Skeletal muscle tissue (tissue), 4 donors: ENCODE measurements around the gene ALG8. TPM values are rescaled to one million over a fixed set of nuclear protein-coding genes. Genes with fewer than 3 reads are reported as not detected.
"Not testable (repeated sequence)": the region's sequence is repeated elsewhere in the genome, so short reads cannot be mapped to it uniquely, and the experiment has no call there.

Experiments
- H3K27ac ChIP-seq: one replicate; pipeline ENCODE4 v1.7.0; 2013; ENCODE audit warnings: mild to moderate bottlenecking, low read depth, low read length, inconsistent platforms
- H3K27me3 ChIP-seq, 3 donors: one replicate each; pipeline ENCODE4 v1.7.0; 2013; ENCODE audit warnings: low read length in 3 of 3; ENCODE audit not compliant: control insufficient read depth in 3 of 3, insufficient read depth in 3 of 3
- H3K36me3 ChIP-seq, 3 donors: one replicate each; pipeline ENCODE4 v1.7.0; 2013; ENCODE audit warnings: low read length in 3 of 3; ENCODE audit not compliant: control insufficient read depth in 3 of 3, insufficient read depth in 3 of 3
- H3K4me1 ChIP-seq, 3 donors: one replicate each; pipeline ENCODE4 v1.7.0; 2013; ENCODE audit warnings: low read length in 3 of 3, mild to moderate bottlenecking in 3 of 3; ENCODE audit not compliant: control insufficient read depth in 3 of 3, insufficient read depth in 3 of 3
- H3K4me3 ChIP-seq, 3 donors: one replicate each; pipeline ENCODE4 v1.7.0; 2013; ENCODE audit warnings: low read length in 3 of 3
- H3K9ac ChIP-seq, 3 donors: one replicate each; pipeline ENCODE4 v1.7.0; 2013; ENCODE audit warnings: low read length in 3 of 3, mild to moderate bottlenecking in 3 of 3, moderate library complexity in 2 of 3, low read depth in 1 of 3
- H3K9me3 ChIP-seq, 3 donors: one replicate each; pipeline ENCODE4 v1.7.0; 2013; ENCODE audit warnings: low read length in 3 of 3; ENCODE audit not compliant: control insufficient read depth in 3 of 3
- total RNA-seq: library from RNA; depleted of rRNA; stranded (reverse); fragments of >200 nt; gene quantifications from one replicate; pipeline ENCODE4 v1.2.3, GENCODE V29; 2014
- donor health status: Osteomylitis.

Gene ALG8
- total RNA-seq, 1 donor from 2014 or later, result 57.4 TPM

DNA sequence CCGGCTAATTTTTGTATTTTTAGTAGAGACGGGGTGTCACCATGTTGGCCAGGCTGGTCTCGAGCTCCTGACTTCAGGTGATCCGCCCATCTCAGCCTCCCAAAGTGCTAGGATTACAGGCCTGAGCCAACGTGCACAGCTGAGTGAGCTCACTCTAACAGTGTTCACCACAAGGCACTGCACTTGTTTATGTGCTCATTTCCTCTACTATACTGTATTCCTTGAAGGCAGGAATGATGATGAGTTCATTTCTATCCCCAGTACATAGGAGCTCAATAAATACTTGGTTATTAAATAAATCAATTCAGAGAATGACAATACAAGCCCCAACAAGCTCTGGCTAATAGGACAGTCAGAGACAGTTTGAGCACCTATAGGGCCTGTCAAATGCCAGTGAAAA, 29.1 kb downstream of the ALG8 start:
- no peaks in the 10 kb centered on the region for H3K27me3 ChIP-seq
- H3K4me1 ChIP-seq, result no peaks in the 10 kb centered on the region
- H3K9ac ChIP-seq, result no peak overlapping the region
- H3K9me3 ChIP-seq, result no peaks in the 10 kb centered on the region
- peaks cover 4 to 39% (median 28%) of the 10 kb centered on the region in 3 donors for H3K36me3 ChIP-seq
- no peak overlapping the region for H3K27ac ChIP-seq
- no peak overlapping the region for H3K4me3 ChIP-seq

DNA sequence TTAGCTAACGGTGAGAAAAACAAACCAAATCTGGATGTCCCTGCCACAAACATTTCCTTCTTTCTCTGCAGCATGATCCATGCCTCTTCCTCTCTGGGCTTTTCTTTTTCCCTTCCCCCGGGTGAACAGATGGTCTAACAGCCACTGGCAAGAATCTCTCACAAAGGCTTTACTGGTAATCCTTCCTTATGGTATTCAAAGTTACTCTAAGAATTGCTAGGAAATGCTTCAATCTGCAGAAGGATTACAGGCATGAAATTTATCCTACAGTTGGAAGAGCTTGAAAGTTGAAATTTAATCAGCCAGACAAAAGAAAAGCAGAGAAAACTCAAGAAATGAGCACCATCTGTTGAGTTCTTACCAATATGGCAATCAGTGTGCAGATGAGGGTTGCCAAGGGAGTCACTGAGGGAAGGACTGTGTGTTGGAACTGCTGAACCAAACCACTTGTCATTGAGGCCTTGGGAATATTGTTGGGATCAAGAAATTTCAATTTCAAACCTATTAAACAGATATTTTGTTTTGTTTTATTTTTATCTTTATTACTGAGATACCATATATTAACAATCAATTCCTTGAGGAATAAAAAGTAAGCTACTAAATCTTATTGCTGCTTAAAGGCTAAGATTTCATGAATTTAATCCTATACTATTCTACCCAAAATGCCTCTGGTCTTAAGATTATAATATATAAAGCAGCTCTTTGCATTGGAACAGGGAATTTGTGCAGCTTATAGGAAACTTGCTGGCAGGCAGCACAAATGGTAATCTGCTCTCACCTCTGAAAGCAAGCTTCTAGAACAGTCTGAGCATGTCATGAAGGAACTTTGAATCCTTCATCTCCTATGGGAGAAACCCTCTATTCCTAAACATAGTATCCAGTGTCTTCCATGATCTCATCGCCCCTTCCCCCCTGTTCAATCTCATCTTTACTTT, 30.1 kb downstream of the ALG8 start:
- H3K36me3 ChIP-seq, result peaks cover 4 to 39% (median 29%) of the 10 kb centered on the region in 3 donors
- no peak overlapping the region for H3K27ac ChIP-seq
- H3K27me3 ChIP-seq, result no peaks in the 10 kb centered on the region
- no peaks in the 10 kb centered on the region for H3K4me1 ChIP-seq
- no peak overlapping the region for H3K4me3 ChIP-seq
- no peak overlapping the region for H3K9ac ChIP-seq
- H3K9me3 ChIP-seq, result no peaks in the 10 kb centered on the region

DNA sequence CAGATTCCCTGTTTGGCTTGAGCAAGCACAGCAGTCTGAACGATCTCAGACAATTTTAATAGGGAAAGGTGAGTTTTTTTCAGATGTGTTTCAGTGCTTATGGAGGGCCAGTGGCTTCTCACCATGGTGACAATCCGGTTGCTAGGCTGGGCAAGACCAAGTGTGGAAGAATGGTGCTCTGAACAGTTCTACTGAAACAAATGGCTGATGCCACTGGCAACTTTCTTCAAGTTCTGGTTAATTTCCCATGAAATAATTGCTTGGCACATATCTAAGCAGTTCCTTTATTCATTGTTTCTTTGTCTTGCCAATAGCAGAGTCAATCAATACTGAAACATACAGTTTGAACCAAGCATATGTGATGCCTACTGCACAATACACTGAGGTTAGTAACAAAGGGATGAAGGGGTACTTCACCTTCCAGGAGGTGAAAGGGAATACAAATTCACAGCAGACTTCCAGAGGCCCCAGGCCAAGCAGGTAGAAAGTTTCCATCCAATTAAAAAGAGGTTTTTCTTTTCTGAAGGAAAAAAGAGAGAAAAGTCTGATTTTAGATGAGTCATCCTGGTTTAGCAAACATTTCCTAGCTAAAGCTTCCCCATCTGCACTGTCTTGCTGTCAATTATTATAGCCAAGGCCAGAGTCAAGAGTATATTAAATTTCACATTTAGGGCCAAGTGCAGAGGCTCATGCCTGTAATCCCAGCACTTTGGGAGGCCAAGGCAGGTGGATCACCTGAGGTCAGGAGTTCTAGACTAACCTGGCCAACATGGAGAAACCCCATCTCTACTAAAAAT, 38.6 kb downstream of the ALG8 start:
- Histone ChIP-seq H3K9me3 (no peaks in the 10 kb centered on the region), H3K4me3 (no peak overlapping the region), H3K9ac (no peak overlapping the region), H3K4me1 (peaks cover 0 to 6% (median 0%) of the 10 kb centered on the region in 3 donors), H3K27me3 (no peaks in the 10 kb centered on the region), H3K27ac (no peak overlapping the region), H3K36me3 (peaks cover 4 to 6% (median 6%) of the 10 kb centered on the region in 3 donors)

DNA sequence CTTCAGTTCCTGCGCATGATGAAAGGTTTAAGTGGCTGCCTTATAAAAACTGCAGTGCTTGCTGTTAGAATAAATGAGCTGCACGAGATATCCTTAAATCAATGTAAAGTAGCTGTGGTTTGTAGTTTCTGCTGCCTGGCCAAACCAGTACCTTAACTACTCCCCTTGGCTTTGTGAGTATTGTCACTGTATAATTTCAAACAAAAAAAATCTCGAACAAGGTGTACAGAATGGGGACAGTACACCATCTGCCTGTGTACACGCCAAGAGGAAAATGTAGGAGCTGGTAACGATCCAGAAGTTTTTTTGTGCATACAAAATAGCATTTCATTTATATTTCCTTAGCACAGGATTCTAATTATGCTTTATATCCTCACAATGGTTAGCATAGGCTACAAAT, 39.2 kb downstream of the ALG8 start:
- Histone ChIP-seq H3K4me1 (peaks cover 0 to 6% (median 0%) of the 10 kb centered on the region in 3 donors), H3K9me3 (no peaks in the 10 kb centered on the region), H3K27ac (no peak overlapping the region), H3K9ac (no peak overlapping the region), H3K36me3 (peaks cover 4 to 6% (median 6%) of the 10 kb centered on the region in 3 donors), H3K4me3 (no peak overlapping the region), H3K27me3 (no peaks in the 10 kb centered on the region)

DNA sequence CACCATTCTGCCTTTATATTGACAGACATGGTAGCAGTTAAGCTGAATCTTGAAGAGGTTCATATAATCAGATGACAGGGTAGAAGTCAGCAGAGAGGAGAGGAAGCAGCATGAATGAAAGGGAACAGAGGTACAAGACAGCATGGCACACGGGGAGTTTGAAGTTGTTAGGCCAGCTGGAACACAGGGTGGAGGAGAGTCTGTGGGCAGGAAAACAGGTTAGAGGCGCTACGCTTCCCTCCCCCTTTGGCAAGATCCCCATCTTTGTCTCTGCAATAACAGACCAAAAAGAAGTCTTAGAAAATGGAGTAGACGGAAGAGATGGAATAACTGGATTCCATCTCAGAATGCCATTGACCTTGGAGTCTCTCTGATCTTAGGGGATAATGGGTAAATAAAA, 39.8 kb downstream of the ALG8 start:
- no peak overlapping the region for H3K27ac ChIP-seq
- no peaks in the 10 kb centered on the region for H3K9me3 ChIP-seq
- H3K4me1 ChIP-seq, result peaks cover 0 to 6% (median 0%) of the 10 kb centered on the region in 3 donors
- H3K36me3 ChIP-seq, result peaks cover 6 to 8% (median 6%) of the 10 kb centered on the region in 3 donors
- no peaks in the 10 kb centered on the region for H3K27me3 ChIP-seq
- H3K9ac ChIP-seq, result no peak overlapping the region
- H3K4me3 ChIP-seq, result no peak overlapping the region

DNA sequence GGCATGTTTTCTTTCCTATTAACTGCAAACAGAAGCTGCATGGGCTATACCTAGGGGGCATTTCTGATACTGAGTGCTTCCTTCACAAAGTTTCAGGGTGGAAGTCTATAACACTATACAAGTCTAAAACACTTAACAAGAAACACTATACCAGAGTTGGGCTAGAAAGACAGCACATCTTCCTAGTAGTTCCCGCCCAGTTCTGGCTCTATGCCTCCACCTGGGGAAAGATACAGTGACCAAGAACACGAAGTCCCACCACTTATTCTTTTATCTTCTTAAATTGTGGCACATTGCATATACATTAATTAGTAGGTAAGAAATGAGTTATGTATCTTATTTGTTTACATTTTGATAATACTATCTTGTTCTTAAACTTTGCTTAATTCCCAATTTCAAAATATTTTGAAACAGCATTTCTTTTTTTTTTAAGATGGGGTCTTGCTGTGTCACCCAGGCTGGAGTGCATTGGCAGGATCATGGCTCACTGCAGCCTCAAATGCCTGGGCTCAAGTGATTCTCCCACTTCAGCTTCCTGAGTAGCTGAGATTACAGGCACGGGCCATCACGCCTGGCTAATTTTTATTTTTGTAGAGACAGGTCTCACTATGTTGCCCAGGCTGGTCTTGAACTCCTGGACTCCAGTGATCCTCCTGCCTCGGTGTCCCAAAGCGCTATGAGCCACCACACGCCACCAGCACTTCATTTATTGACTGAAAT, 41.6 kb downstream of the ALG8 start:
- Histone ChIP-seq H3K36me3 (peaks cover 0 to 10% (median 6%) of the 10 kb centered on the region in 3 donors), H3K9me3 (no peaks in the 10 kb centered on the region), H3K4me3 (no peak overlapping the region), H3K27ac (no peak overlapping the region), H3K4me1 (peaks cover 0 to 6% (median 0%) of the 10 kb centered on the region in 3 donors), H3K9ac (no peak overlapping the region), H3K27me3 (no peaks in the 10 kb centered on the region)

DNA sequence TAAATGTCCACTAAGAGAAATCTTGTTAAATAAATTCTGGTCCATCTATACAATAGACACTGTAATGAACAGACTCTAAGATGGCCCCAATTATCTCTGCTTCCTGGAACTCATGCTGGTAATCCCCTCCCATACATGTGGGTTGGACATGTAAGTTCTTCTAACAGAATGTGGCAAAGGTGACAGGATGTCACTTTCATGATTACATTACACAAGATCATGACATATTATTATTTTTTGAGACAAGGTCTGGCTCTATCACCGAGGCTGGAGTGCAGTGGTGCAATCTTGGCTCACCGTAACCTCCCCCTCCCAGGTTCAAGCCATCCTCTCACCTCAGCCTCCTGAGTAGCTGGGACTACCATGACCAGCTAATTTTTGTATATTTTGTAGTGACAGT, 45.2 kb downstream of the ALG8 start:
- Histone ChIP-seq H3K36me3 (peaks cover 0 to 6% (median 4%) of the 10 kb centered on the region in 3 donors), H3K27ac (no peak overlapping the region), H3K9ac (no peak overlapping the region), H3K4me3 (no peak overlapping the region), H3K4me1 (no peaks in the 10 kb centered on the region), H3K9me3 (no peaks in the 10 kb centered on the region), H3K27me3 (no peaks in the 10 kb centered on the region)

DNA sequence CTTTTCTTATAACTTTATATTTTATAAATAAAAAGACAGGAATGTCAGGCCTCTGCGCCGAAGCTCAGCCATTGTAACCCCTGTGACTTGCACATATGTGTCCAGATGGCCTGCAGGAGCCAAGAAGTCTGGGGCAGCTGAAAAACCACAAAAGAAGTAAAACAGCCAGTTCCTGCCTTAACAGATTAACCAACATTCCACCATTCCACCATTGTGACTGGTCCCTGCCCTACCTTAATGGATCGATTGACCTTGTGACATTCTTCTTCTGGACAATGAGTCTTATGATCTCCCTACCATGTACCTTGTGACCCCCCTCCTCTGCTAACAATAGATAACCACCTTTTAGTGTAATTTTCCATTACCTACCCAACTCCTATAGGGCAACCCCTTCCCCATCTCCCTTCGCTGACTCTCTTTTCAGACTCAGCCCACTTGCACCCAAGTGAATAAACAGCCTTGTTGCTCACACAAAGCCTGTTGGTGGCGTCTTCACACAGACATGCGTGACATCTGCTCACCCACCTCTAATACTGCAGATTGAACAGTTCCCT, 52.8 kb downstream of the ALG8 start:
- not testable (repeated sequence) for H3K27me3 ChIP-seq, H3K9ac ChIP-seq, H3K9me3 ChIP-seq, H3K36me3 ChIP-seq, H3K4me1 ChIP-seq, H3K27ac ChIP-seq, H3K4me3 ChIP-seq

DNA sequence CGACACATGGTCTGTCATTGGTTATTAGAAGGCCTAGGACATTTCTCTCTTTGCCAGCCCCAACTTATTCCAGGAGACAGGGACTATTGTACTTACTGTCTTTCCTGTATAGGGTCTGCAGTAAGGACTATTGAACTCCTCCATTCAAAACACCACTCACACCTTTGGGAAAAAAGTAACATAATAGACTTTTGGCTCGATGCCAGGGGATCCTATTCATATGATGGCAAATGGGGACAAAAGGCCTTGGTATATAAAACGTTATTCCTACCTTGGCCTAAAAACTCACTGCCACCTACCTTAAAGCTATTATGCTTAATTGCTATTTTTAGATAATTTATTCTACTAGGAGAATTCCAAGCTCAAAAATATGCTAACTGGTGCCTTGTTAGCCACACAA, 53.5 kb downstream of the ALG8 start:
- Histone ChIP-seq H3K4me3 (no peak overlapping the region), H3K36me3 (no peaks in the 10 kb centered on the region), H3K27me3 (no peaks in the 10 kb centered on the region), H3K9ac (no peak overlapping the region), H3K9me3 (no peaks in the 10 kb centered on the region), H3K4me1 (no peaks in the 10 kb centered on the region), H3K27ac (no peak overlapping the region)
